Esophagus muscularis mucosa (tissue), 4 donors: ENCODE data around the gene SMC4. TPM values are rescaled to one million over a fixed set of nuclear protein-coding genes. Genes with fewer than 3 reads are reported as not detected.
A peak's percentile ranks its signal among the peaks of the same experiment; 100 is the strongest.

Experiments used
- DNase-seq: peaks from one replicate; pipeline ENCODE4 v3.0.0-alpha.2; 2017; ENCODE audit errors: extremely low spot score
- H3K27ac ChIP-seq, 4 donors: fragments of 200-600 bp; sonication (generic); replicated peaks in 1 of 4; 1 replicate in 3 of 4; 2 replicates in 1 of 4; pipeline ENCODE4 v1.5.1; 2016 to 2019; ENCODE audit warnings: mild to moderate bottlenecking in 1 of 4
- H3K27me3 ChIP-seq, 4 donors: fragments of 200-600 bp; sonication (generic); one replicate each; pipeline versions ENCODE4 v1.5.1 to v1.6.0; 2016 to 2019
- H3K36me3 ChIP-seq, 4 donors: fragments of 200-600 bp; sonication (generic); one replicate each; pipeline ENCODE4 v1.5.1; 2016 to 2019
- H3K4me1 ChIP-seq, 4 donors: fragments of 200-600 bp; sonication (generic); one replicate each; pipeline ENCODE4 v1.5.1; 2016 to 2019
- H3K4me3 ChIP-seq, 4 donors: fragments of 200-600 bp; sonication (generic); 1 replicate in 2 of 4; 2 replicates in 2 of 4; pipeline ENCODE4 v1.5.1; 2016 to 2019; ENCODE audit warnings: mild to moderate bottlenecking in 4 of 4, moderate library complexity in 1 of 4
- H3K9me3 ChIP-seq, 4 donors: fragments of 200-600 bp; sonication (generic); 1 replicate in 3 of 4; 2 replicates in 1 of 4; pipeline ENCODE4 v1.5.1; 2016 to 2019
- EP300 ChIP-seq: sonication (generic); formaldehyde crosslinking; IDR thresholded peaks from one replicate; pipeline ENCODE4 v1.6.1; 2017; ENCODE audit warnings: antibody characterized with exemption
- POLR2A ChIP-seq: fragments of 450-650 bp; IDR thresholded peaks from one replicate; pipeline ENCODE4 v1.6.1; 2017; ENCODE audit warnings: antibody characterized with exemption, moderate library complexity, mild to moderate bottlenecking, low read depth
- POLR2AphosphoS5 ChIP-seq, 2 donors: sonication (generic); formaldehyde crosslinking; IDR thresholded peaks; one replicate each; pipeline ENCODE4 v1.6.1; 2017; ENCODE audit warnings: antibody characterized with exemption in 2 of 2
- WGBS: methylation state at CpG from one replicate; pipeline ENCODE4 v1.1.5; 2018; 5-methylcytosine and 5-hydroxymethylcytosine counted together
- intact Hi-C: fragments of 100-400 bp; cut with DNase I; formaldehyde crosslinking; loops from one replicate; pipeline ENCODE4 v1.15.1; 2023
- total RNA-seq, 4 donors: library from RNA; depleted of rRNA; stranded (reverse); fragments of >200 nt; gene quantifications; one replicate each; pipeline versions ENCODE4 v1.1.0 to v1.2.1, GENCODE V29; 2016
- TF ChIP-seq, protein P1 (sequence below), 3 experiments: fragments of 200-600 bp in 2 of 3; fragments of 450-650 bp in 1 of 3; sonication (generic) in 2 of 3; IDR thresholded peaks; one replicate each; pipeline ENCODE4 v1.5.1; 2017 to 2019; ENCODE audit warnings: antibody characterized with exemption in 3 of 3, mild to moderate bottlenecking in 2 of 3, moderate library complexity in 1 of 3

Gene SMC4
- total RNA-seq, 4 donors from 2014 or later: 14.7 to 19.8 (median 17.9) TPM

DNA sequence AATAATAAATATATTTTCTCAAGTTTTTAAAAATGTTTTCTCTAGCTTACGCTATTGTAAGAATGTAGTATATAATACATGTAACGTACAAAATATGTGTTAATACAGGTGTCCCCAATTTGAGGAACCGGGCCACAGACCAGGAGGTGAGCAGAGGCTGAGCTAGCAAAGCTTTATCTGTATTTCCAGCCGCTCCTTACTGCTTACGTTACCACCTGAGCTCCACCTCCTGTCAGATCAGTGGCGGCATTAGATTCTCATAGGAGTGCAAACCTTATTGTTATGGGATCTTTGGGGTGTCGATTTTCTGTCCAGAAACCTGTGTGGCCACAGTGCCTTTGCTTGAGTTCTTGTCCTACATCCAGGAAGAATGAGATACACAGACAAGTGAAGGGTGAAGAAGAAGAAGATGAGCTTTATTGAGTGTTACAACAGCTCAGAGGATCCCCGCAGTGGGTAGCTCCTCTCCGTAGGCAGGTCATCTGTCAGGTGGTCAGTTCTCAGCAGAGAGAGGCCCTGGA is 60.1 kb downstream of the SMC4 start:
- no peaks in the 10 kb centered on the region for H3K4me1 ChIP-seq
- no peaks in the 10 kb centered on the region for H3K9me3 ChIP-seq
- 94% methylated on average over 9 of the region's 9 CpGs for WGBS
- H3K4me3 ChIP-seq: no peak overlapping the region
- TF ChIP-seq POLR2A: no peak
- no peak for TF ChIP-seq EP300
- TF ChIP-seq POLR2AphosphoS5 (IDR thresholded peaks at IDR 0.05): no peak
- TF ChIP-seq, protein P1, sequence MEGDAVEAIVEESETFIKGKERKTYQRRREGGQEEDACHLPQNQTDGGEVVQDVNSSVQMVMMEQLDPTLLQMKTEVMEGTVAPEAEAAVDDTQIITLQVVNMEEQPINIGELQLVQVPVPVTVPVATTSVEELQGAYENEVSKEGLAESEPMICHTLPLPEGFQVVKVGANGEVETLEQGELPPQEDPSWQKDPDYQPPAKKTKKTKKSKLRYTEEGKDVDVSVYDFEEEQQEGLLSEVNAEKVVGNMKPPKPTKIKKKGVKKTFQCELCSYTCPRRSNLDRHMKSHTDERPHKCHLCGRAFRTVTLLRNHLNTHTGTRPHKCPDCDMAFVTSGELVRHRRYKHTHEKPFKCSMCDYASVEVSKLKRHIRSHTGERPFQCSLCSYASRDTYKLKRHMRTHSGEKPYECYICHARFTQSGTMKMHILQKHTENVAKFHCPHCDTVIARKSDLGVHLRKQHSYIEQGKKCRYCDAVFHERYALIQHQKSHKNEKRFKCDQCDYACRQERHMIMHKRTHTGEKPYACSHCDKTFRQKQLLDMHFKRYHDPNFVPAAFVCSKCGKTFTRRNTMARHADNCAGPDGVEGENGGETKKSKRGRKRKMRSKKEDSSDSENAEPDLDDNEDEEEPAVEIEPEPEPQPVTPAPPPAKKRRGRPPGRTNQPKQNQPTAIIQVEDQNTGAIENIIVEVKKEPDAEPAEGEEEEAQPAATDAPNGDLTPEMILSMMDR (IDR thresholded peaks at IDR 0.05): no peak
- no peak for DNase-seq
- H3K27ac ChIP-seq: no peak overlapping the region
- H3K27me3 ChIP-seq: no peaks in the 10 kb centered on the region
- intact Hi-C loops: no loop called here
- H3K36me3 ChIP-seq: no peaks in the 10 kb centered on the region

DNA sequence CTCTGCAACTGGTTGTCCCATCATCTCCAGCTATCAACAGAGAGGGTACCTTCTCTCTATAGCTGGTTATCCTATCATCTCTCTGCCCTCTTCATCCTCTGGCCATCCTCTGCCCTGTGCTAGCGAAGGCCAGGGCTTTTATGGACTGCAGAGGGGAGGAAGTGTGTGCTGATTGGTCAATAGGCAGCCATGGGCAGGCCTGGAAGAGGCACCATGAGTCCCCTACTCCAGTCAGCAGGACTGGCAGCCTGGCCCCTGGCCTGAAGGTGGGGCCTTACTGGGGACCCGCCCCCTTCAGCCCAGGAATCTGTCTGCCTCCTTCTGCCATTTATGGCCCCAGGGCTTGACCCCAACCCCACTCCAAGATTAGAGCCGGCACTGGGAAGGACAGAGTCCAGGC is 60.6 kb downstream of the SMC4 start:
- WGBS: 80% methylated on average over 1 of the region's 3 CpGs
- Histone ChIP-seq H3K36me3 (no peaks in the 10 kb centered on the region), H3K27me3 (no peaks in the 10 kb centered on the region), H3K4me3 (no peak overlapping the region), H3K4me1 (no peaks in the 10 kb centered on the region), H3K9me3 (no peaks in the 10 kb centered on the region), H3K27ac (no peak overlapping the region)
- no peak for TF ChIP-seq POLR2A
- no peak for TF ChIP-seq EP300
- no peak for TF ChIP-seq POLR2AphosphoS5 (IDR thresholded peaks at IDR 0.05)
- TF ChIP-seq, protein P1 (IDR thresholded peaks at IDR 0.05): no peak
- DNase-seq: no peak
- intact Hi-C loops: no loop called here

DNA sequence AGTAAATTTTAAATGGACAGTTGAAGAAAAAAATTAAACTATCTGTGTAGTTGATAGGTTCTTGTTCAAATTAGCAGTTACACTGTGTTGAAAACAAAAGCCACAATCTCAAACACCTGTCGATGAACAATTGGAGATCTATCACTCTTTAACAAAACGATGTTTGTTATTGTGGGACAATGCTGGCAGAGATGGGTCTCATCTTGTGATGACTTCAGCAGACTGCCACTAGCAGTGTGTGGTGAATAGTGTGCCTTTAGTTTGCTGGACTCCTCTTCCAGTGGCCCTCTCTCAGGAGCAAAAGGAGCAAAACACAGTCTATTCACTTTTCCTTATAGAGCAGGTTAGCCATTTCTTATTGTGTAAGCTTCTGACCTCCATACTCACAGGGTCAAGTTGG is 64.9 kb downstream of the SMC4 start:
- Histone ChIP-seq H3K4me1 (no peaks in the 10 kb centered on the region), H3K27me3 (no peaks in the 10 kb centered on the region), H3K9me3 (no peaks in the 10 kb centered on the region), H3K36me3 (no peaks in the 10 kb centered on the region), H3K27ac (no peak overlapping the region), H3K4me3 (no peak overlapping the region)
- WGBS: 93% methylated on average over 2 of the region's 2 CpGs
- intact Hi-C loops: no loop called here
- TF ChIP-seq, protein P1 (IDR thresholded peaks at IDR 0.05): no peak
- TF ChIP-seq POLR2AphosphoS5 (IDR thresholded peaks at IDR 0.05) (no peak), EP300 (no peak), POLR2A (no peak)
- peak; percentile 0 for DNase-seq

DNA sequence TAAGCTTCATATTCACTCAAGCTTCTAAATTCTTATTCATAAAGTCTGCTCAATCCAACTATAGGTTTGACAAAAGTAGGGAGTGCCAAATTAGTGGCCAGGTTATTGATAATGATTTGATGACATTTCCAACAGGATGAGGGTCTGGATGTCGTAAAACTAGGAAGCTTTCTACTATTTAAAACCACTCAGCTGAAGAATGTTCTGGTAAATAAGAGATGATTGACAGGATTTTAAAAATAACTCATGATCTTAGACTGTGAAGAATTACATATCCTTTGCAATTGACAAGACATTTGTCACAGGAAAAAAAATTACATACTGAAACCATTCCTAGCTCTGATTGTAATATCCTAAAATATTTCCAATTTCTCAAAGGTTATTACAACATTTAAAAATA is 65.5 kb downstream of the SMC4 start:
- Histone ChIP-seq H3K4me3 (no peak overlapping the region), H3K36me3 (no peaks in the 10 kb centered on the region), H3K4me1 (no peaks in the 10 kb centered on the region), H3K27ac (no peak overlapping the region), H3K9me3 (peaks cover 0 to under 1% (median 0%) of the 10 kb centered on the region in 4 donors), H3K27me3 (no peaks in the 10 kb centered on the region)
- intact Hi-C loops: no loop called here
- no peak for DNase-seq
- WGBS: 58% methylated on average over 1 of the region's 1 CpG
- TF ChIP-seq POLR2AphosphoS5 (IDR thresholded peaks at IDR 0.05) (no peak), EP300 (no peak), POLR2A (no peak)
- TF ChIP-seq, protein P1 (IDR thresholded peaks at IDR 0.05): no peak

DNA sequence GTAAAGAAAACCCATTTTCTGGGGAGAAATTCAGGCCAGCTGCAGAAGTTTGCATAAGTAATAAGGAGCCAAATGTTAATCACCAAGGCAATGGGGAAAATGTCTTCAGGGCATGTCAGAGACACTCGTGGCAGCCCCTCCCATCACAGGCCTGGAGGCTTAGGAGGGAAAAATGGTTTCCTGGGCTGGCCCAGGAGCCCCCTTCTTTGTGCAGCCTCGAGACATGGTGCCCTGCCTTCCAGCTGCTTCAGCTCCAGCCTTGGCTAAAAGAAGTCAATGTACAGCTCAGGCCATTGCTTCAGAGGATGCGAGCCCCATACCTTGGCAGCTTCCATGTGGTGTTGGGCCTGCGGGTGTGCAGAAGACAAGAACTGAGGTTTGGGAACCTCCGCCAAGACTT is 70.7 kb downstream of the SMC4 start:
- Histone ChIP-seq H3K36me3 (no peaks in the 10 kb centered on the region), H3K27ac (no peak overlapping the region), H3K27me3 (no peaks in the 10 kb centered on the region), H3K4me3 (no peak overlapping the region), H3K9me3 (peaks cover 0 to 8% (median 3%) of the 10 kb centered on the region in 4 donors), H3K4me1 (no peaks in the 10 kb centered on the region)
- 48% methylated on average over 2 of the region's 5 CpGs for WGBS
- DNase-seq: peak; percentile 82
- intact Hi-C loops: no loop called here
- TF ChIP-seq POLR2AphosphoS5 (IDR thresholded peaks at IDR 0.05) (no peak), POLR2A (no peak), EP300 (no peak)
- TF ChIP-seq, protein P1 (IDR thresholded peaks at IDR 0.05): no peak
